GM19455 (cell line): ENCODE results near the gene GNG13.

ENCODE experiments used
- ATAC-seq: cut with Tn5 transposase; IDR thresholded peaks from one replicate; pipeline ENCODE4 v1.9.1; 2021; ENCODE audit not compliant: unreplicated experiment

The GNG13 gene

DNA sequence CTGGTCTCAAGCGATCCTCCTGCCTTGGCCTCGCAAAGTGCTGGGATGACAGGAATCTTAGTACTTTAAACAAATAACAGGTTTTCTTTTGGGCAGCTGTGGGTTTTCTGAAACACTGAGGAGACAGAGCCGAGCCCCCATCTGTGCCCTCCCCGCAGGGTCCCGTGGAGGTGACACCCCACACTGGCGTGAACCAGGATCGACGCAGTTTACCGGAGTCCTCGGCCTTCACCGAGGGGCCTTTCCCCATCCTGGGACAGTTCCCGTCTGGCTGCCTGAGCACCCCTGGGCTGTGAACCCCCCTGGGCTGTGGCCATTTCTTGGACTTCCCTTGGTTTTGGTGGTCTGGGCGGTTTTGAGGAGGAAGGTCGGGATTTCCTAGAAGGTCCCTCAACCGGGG lies 15.3 kb upstream of the GNG13 start:
- no peak for ATAC-seq

DNA sequence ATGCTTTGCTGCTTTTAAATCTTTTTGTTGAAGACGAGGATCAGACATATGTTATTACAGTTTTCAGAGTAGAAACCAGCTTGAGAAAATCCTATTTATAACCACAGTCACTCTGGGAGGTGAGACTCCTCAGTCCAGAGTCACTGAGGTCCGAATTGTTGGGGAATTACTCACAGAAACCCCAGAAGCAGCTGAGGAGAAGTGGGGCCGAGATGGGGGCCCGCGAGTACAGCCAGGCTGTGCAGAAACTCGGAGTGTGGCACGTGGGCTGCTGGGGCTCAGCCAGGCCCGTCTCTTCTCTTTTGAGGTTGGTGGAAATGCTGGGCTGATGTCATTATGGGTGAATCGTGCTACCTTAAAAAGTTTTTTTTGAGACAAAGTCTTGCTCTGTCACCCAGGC lies 14.4 kb upstream of the GNG13 start:
- ATAC-seq: no peak

DNA sequence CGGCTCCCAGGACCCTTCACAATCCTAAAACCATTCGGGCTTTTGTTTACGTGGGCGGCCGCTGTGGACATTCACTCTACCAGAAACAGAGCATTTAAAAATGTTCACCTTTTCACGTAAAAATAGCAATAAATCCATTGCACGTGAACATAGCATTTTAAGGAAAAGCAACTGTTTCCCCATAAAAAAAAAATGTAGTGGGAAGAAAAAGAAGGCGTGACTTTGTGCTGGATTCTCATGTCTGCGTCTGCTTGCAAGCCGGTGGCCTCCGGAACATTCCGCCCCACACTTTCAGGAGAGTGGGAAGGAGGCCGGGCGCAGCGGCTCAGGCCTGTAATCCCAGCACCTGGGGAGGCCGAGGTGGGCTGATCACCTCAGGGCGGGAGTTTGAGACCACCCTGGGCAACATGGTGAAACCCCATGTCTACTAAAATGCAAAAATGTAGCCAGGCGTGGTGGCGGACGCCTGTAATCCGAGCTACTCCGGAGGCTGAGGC lies 13.4 kb upstream of the GNG13 start:
- ATAC-seq: no peak

- no peak for ATAC-seq
Measured at GRCh38 chr16:813204-813915, 12.8 kb upstream of the GNG13 start.

GRCh38 chr16:808085-808386 lies 7.5 kb upstream of the GNG13 start:
- ATAC-seq: no peak

DNA sequence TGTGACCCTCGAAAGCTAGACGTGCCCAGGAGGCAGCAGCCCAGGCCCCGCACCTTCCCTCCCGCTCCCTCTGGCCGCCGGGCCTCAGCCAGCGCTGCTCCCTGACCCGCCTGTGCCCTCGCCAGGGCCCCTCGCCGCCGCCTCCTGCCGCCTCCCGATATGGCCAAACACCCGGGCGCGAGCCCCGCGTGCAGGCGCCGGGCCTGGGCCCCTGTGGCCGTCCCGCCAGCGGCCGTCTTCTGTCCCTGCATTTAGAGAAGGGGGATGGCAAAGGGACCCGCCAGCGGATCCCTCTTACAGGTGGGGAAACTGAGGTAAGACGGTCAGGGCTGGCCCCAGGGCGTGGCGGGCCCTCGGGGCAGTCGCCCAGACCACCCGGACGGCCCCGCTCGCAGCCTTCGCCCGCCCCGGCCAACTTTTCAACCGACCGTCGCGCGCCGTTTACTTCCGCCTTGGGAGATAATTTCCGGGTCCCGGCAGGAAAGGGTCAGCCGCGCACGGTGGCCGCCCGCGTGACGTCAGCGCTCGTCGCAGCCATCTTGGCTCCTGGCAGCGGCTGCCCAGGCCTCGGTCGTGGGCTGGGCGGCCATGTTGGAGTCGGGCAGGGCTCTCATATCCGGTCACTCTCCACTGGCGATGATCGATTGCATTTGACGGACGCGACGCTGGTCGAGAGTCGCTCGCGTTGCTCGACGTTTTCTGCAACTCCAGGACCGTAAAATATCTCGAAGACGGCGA lies 7.0 kb upstream of the GNG13 start:
- no peak for ATAC-seq

DNA sequence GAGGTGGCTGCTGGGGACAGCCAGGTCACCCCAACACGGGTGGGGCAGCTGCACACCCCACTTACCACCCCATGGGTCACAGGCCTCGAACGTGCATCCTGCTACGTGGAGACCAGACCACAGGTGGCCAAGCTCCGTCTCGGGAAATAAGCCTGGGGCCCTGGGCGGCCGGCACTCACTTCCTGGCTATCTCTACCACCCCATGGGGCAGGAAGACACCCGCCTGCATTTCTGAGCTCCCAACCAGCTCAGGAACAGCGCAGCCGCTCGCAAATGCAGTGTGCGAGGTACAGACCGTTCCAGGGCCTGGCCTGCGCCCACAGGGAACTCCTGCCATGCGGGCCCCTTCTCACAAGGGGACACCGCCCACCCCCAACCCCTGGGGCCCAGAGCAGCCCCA lies 4.9 kb upstream of the GNG13 start:
- no peak for ATAC-seq

- ATAC-seq: no peak
Measured at GRCh38 chr16:804193-805048, 3.9 kb upstream of the GNG13 start.

- ATAC-seq: no peak
Measured at GRCh38 chr16:803754-804080, 3.2 kb upstream of the GNG13 start.

DNA sequence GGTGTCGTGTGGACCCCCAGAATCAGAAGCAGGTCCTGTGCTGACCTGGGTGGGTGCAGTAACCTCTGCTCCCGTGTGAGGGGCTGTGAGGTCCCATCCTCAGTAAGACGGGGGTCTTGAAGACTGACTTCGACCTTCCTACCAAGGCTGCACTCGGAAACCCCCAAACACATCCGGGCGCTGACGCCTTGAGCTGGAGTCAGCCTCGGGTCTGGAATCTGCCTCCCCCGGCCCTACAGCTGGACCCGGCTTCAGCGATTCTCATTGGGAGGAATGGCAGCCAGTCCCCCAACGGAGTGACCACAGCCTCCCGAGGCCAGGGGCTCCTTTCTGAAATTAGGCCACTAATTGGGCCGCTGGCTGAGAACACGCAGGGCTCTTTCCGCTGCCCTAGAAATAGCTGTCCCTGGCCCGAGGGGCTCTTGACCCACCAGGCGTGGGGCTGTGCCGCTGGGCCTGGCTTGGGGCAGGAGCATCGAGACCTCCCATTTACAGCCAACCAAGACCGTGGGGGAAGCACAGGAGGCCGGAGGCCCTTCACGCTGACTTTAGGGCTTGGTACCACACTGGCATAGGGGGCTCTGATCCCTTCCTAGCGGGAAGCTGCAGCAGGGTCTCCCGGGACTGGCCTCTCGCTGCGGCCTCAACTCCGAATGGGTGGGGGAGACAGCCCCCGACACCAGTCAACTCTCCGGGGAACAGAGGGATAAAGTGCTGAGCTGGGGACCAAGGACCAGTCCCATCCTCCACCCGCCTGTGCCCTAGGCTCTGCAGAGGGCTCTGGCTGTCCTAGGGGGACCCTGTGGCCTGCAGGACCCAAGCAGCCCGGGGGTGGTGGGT lies 2.6 kb upstream of the GNG13 start:
- no peak for ATAC-seq

- ATAC-seq: no peak
Measured at GRCh38 chr16:802461-802860, 1.9 kb upstream of the GNG13 start.

DNA sequence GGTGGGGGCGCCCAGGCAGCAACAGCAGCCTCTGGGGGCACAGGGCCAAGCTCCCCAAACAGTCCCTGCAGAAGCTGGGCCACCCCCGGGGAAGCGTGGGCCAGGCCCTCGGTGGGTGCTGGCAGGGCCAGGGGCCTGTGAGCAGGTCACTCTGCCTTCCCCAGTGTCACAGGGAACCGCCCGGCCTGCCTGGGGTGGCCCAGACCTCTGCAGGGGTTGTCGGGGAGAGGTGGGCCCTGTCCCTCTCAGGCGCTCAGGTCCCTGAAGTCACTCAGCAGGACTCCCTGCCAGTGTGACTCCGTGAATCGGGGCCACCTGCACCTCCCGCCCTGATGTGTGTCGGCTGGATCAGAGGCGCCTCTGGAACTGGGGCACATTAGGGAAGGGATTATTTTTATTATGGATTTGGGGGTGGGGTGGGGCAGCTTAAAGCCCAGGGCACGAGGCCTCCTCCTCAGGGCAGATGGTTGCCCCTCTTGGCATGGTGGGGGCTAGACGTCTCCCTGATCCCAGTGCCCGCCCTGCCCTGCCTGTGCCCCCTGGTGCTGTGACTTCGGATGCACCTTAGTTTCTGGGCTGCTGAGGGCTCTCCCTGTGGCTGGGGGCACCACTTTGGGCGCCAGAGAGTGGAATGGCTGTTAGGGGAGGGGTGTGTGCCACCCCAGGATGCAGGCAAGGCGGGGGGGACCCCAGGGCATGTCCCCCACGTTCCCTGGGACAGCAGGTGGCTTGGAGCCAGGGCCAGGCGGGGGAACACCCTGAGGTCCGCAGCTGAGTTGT lies 1.2 kb upstream of the GNG13 start:
- ATAC-seq: no peak

DNA sequence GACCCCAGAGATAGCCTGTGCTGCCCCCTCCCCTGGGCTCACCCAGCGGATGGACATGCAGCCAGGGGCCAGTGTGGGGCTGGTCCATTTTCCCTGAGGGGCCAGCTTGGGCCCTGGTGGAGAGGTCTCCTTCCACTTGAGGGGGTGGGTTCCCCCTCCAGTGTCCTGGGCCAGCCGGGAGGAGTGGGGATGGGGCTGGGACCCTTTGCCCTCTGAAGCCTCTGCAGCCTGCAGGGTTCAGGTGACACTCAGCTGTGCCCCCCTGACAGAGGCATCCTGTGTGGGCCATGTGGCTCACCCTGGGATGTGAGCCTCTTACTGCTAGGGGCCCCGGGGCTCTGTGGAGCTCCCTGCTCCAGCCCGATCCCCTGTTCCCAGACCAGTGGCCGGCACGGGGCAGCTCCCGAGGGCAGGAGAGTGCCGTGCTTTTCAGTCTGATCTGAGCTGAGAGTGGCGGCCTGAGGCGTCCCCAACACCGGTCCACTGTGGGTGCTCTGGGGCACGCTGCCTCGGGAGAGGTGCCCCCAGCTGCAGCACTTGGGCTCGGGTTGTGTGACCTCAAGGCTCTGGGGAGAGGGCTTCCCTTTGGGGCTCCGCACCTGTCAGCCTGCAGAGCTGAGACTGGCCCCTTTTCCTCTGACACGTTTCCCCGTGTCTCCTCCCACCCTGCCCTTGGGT lies 439 bp upstream of the GNG13 start:
- no peak for ATAC-seq

DNA sequence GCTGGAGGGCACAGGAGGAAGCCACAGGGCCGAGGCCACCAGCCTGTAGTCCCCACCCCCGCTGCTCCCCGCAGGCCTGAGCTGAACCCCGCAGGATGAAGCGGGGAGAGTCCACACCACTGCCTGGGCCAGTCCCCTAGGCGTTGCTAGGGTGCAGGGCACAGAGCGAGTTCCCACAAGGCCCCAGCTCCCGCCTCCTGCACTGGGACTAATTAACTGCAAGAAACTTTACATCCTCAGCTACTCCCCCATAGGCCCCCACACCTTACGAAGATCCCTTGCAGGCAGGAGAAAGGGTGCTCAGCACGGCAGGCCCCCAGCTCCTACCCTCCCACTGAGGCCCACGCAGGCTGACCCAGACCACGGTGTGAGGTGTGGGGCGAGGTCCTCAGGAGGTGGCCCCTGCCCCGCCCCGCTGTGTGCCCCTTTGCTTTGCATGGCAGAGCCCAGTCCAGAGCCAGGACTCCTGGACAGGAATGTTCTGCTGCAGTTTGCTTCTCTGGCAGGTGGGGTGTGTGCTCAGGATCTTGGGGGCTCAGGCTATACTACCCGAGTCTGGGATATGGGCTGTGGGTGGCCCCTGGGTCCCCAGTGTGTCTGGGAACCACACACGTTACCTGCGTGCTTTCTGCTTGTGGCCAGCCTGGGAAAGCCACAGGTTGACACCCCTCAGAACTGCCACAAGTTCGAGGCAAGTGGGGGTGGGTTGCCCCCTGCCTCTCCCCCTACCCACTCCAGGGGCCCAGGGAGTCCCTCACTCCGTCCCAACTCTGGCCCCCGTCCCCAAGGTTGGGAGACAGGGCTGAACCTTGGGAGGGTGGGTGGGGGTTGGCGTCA lies 1.2 kb downstream of the GNG13 start:
- ATAC-seq: no peak

- no peak for ATAC-seq
Measured at GRCh38 chr16:798666-799065, 1.9 kb downstream of the GNG13 start.

GRCh38 chr16:797686-798085 lies 2.8 kb downstream of the GNG13 start:
- no peak for ATAC-seq

- no peak for ATAC-seq
Measured at GRCh38 chr16:797120-797420, 3.5 kb downstream of the GNG13 start.

DNA sequence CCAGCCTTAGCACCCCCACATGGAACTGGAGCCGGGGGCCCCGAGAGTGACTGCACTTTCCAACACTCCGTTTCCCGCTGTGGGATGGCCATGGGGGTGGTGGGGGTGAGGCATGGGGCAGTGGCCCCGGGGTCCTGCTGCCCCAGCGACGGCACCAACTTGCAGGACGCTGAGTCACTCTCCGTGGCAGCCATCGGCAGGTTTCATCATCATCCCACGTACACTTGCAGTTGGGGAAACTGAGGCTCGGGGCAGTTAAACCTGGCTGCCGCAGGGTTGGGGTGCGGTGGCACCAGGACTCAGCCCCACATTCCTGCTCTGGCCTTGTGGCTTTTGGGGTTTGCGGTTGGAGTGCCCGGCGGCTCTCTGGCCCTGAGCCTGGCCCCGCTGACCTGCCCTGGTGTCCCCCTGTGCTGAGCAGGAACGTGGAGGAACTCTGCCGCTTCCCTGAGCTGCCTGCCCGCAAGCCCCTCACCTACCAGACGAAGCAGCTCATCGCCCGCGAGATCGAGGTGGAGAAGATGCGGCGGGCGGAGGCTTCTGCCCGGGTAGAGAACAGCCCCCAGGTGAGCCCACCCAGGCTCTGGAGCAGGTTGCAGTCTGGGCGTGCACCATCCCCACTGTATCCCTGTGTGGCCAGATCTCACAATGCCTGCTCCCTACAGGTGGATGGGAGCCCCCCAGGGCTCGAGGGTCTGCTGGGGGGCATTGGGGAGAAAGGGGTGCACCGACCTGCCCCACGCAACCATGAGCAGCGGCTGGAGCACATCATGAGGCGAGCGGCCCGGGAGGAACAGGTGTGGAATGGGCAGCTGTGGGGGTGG lies 4.0 kb downstream of the GNG13 start:
- no peak for ATAC-seq
